GM19025 (cell line): ENCODE data around the gene GPR82.
A peak's percentile ranks its signal among the peaks of the same experiment; 100 is the strongest.
"Not testable (repeated sequence)": the region's sequence is repeated elsewhere in the genome, so short reads cannot be mapped to it uniquely, and the experiment has no call there.

Experiments used
- ATAC-seq: cut with Tn5 transposase; IDR thresholded peaks from one replicate; pipeline ENCODE4 v1.9.1; 2021; ENCODE audit warnings: mild to moderate bottlenecking, low read depth, moderate library complexity; ENCODE audit not compliant: unreplicated experiment

The GPR82 gene

DNA sequence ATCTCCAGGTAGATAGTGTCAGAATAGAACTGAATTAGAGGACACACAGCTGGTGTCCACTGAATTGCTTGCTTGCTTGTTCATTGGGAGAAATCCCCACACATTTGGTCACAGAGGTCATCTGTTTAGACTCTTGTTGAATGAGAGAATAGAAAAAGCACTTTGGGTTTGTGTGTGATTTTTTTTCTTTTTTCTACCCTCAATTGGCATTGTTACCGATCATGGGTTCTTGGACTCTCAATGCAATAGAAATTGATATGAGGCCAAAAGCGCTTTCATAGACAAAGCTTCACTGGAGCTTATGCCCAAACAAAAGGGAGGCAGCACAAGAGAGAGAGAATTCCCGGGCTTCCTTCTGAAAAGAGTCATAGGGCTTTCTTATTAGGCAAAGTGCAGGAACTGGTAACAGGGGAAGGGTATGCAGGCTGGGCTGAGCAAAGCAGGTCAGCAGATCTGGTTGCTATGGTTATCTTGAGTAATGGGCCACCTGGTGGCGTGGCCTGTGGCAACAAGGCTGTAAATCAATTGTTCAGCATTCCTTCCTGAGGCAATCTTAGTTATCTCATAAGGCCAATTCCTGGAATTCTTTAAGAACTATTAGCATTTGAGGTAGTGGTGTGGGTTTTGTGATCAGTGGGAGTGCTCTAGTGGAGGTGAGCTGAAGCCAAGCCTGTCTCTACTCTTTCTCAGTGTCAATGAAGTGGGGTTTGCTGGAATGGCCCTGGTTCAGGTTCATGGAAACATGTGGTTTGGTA is 5.3 kb upstream of the GPR82 start:
- no peak for ATAC-seq

DNA sequence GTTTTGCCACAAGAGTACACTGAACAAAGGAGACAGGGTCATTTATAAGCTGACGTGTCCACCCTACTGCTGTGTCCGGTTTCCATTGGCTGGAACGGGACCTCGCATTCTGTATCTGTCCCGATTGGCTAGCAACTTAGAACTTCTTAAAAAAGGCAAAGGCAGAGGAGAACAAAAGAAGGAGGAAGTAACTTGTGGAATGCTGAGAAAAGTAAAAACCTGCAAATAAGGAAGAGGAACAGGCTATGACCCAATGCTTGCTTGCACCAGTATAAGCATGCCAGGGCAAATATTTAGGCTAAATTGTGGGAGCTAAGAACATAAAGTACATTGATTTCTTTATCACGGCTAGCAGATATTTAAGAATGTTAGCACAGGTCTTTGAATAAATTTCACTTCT is 4.4 kb upstream of the GPR82 start:
- not testable (repeated sequence) for ATAC-seq

DNA sequence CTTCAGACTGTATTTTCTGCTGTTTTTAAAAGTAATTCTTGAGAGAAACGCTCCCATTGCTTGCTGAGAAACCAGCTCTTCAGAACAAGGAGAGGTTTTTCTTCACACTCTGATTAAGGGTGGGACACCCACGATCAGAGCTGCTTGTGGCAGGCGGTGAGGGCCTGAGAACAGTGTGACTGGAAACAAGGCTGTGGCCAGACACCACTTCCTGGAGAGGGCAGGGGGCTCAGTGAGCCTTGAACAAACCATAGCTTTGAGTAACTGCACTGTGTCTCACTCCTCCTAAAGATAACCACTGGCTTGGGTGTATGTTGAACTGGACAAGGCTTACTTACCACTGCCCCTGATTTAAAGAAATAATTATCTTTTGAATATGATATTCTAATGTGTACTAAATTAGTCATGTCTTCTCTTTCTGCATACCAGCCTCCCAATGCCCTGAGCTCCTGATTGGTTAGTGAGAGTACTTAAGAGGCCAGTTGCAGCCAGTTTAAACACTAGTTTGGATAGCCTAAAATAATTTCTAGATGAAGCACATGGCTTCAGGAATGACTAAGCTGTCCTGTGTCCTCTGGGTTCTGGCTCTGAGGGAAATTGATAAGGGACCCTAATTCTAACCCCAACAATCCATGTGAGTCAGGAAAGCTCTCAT is 3.7 kb upstream of the GPR82 start:
- no peak for ATAC-seq

DNA sequence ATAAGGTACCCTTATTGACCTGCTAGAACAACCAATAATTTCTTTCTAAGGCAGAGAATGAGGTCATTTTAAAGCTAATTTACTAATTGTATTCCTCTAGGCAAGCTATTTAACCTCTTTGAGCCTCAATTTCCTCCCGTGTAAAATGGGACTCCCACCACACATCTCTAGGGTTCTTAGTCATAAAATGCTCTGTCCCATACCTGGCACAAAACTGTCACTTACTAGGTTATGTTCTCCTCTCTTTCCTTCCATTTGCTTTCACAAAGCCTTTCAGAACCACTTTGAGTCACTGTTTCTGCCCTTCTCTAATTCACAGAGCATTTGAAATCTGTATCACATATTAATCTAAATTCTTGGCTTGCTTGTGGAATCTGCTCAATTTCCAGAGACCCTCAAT is 2.4 kb upstream of the GPR82 start:
- ATAC-seq, result no peak

DNA sequence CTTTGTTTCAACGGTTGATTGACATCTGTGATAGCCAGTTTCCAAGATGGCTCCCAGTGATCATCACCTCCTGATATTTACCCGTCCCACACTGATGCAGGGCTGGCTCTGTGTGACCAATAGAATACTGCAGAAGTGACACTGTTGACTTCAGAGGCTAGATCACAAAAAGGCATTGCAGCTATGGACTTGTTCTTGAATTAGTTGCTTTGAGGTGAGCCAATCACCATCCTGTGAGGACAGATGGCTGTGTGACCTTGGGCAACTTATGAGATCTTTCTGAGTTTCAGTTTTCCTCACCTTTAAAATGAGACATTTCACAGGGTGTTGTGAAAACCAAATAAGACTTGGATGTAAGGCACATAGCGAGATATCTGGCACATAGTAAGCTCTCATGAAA is 1.8 kb upstream of the GPR82 start:
- no peak for ATAC-seq

DNA sequence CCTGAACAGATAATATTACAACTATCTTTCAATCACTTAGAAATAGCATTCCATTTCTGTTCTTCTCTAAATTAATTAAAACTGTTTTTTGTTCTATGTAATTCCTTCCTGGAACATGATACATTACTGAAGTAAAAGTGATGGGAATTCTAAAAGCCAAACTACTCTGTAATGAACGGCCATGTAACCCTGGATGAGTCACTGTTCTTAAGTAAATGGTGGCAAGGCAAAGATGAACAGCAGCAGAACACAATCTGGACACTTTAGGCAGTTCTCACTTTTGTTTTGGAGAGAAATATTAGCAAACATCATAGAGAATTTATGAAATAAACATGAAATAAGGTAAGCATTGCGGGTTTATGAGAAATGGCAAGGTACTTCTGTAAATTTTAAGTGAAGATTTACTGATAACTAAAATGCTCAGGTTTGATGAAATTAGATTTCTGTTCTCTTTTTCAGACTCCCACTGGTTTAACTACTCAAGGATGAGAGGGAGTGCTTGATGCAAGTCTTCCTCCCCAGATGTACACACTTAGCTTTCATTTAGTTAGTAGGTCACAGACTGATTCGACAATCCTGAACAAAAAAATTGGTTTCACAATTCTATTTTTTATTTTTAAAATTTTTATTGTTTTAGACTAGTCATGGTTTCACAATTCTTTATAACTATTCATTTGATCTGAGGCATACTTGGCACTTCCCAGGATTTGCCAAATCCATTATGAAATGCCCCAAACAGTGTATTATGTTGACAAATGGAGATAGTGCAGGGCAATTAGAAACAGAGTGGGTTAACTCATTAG is 964 bp upstream of the GPR82 start:
- ATAC-seq, result no peak

DNA sequence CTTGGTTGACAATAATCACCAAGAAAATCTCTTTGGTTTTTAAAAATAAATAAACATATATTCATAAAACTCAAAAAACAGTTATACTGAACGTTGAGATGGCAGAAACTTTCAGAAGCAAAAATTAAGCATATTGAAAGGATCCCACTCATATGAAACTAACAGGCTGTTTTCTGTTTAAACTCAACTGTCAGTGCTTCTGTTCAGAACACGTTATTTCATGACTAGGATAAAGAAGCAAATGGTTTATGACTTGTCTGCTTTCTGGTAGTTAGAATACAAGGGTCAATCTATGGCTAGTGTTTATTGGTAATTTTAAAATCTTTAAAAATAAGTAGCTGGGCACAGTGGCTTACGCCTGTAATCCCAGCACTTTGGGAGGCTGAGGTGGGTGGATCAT is 4.1 kb downstream of the GPR82 start:
- no peak for ATAC-seq

DNA sequence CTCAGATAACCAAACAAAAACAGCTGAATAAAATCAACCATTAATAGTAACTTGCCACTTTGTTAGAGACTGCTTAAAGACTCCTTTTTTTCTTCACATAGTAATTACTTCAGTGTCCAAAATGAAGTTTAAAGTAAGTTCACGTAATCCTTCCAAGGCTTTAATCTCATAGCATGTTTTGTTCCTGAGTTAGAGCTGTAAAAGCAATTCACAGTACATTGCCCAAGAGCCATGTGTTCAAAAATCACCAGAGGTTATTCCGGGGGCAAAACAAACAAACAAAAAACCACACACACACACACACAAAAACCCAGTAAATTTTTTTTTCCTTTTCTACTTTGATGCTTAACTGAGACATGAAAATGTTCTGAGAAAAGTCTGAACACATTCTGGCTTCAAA is 6.1 kb downstream of the GPR82 start:
- no peak for ATAC-seq

DNA sequence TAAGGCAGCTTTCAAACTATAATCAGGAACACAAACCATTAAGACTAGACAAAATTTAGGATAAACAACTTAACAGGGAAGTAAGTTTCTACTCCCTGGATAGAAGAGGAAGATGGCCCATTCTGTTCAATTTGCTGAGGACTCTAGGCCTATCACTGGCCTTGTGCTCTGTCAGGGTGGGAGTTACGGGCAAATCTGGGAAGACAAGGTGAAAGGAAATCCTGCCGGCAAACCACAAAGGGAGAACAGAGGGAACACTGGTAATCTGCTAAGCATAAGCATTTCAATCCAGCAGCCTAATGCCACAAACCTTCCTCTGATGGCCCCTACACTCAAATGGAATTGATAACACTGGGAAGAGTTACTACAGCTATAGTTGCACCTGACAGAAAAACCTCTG is 8.3 kb downstream of the GPR82 start:
- no peak for ATAC-seq

DNA sequence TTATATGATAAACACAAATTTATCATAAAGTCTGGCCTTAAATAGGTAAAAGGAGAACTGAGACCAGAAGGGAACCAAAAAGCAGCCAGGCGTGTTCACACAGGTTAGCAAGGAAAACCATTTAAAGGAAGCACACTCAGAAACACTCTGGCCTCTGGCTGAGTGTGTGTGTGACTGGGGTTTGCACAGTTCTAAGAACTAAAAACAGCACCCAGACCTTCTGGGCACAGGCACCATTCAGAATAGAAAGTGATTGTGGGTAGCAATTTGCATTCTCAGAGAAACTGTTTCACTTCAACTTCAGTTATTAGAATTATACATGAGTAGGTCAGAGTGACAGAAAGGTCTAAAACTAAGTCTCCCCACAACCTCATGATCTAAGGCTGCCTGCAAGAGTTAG is 10.0 kb downstream of the GPR82 start:
- ATAC-seq, result peak; percentile 97

DNA sequence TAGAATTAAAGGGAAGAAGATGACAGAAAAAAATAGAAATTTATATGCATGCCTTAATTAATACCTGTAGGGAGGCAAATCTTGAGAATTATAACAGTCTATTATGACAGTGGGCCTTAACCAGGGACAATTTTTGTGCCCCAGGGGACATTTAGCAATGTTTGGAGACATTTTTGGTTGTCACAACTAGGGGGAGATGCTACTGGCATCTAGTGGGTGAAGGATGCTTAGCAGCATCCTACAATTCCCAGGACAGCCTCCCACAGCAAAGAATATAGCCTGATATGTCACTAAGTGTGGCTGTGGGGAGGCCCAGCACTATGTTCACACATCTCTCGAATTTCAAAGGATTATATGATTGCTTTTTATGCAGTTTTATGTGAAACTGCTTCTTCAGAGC is 10.5 kb downstream of the GPR82 start:
- ATAC-seq, result no peak

DNA sequence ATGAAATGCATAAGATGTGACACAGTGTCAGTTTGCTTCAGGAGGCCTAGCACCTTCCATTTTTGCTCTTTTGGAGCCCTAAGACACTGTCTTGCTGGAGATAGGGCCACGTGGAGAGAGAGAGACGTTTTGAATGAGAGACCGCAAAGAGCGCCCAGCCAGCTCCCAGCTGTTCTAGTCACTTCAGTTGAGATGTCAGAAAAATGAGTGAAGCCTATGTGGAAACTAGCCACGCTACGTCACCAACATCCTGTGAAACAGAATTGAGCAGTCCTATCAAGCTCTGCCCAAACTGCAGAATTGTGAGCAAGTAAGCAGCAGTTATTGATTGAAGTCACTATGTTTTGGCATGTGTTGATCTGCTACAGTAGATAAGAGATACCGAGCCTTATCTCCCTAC is 13.1 kb downstream of the GPR82 start:
- no peak for ATAC-seq

DNA sequence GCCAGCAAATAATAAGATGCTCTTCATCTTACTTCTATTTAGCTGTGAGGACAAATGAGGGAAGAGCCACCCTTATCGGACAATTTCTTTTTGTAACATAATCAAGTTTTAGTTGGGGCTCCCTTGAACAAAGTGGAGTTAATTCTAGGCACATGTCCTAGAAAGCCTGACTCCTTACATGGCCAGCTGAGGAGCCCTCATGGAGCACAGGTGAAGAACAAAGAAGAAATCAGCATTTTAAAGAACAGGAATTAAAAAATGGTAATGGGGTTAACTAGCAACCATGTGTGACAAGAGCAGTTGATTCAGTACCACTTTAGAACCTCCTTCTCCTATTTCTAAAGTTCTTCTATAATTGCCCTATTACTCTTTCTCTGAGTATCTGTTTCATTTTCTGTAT is 15.9 kb downstream of the GPR82 start:
- ATAC-seq, result no peak

DNA sequence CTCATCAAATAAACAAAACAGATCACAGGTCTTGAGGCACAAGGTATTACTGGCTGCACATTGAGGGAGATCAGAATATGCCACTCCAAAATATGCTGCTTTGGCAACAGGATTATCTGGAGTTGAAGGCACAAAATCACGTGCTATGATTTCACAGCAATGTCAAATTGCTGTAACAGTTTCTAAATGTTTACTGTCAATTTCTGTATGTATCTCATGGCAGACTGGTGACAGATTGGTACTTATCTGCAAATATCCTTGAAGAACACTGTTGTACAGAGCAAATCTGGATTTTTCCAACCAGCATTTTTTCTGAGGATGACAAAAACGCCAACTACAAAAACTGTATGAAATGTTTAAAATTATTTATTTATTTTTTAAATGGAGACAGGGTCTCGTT is 26.7 kb downstream of the GPR82 start:
- ATAC-seq, result no peak

DNA sequence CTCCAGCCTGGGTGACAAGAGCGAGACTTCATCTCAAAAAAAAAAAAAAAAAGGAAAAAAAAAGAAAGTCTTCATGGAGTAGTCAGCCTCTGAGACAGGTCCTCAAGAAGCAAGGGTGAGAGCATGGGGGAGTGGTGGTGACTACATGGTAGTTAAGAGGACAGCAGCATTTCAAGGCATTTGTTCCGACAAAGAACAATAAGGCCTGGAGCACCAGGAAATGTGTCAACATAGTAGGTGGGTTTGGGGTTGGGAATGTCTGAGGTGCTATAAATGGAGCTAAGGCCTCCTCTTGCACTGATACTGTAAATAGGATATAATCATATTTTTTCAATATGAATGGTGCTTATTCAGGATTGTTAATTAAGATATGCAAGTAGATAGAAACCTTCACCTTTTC is 34.4 kb downstream of the GPR82 start:
- no peak for ATAC-seq

DNA sequence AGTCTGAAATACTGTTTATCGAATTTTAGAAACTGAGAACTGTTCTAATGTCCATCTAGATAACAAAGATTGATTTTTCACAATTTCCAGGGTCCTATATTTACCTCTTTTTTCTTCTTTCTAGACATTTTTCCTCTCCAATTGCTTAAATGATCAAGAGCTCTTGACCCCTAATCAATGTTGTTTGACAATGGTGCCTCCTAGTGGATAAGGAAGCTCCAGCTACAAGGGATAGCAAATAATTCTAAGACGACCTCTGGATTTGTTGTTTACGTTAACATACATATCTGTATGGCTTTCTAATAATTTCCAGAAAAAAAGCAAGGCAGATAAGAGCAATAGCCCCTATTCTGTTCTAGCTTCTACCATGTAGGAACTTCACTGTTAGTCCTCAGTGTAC is 35.8 kb downstream of the GPR82 start:
- no peak for ATAC-seq

DNA sequence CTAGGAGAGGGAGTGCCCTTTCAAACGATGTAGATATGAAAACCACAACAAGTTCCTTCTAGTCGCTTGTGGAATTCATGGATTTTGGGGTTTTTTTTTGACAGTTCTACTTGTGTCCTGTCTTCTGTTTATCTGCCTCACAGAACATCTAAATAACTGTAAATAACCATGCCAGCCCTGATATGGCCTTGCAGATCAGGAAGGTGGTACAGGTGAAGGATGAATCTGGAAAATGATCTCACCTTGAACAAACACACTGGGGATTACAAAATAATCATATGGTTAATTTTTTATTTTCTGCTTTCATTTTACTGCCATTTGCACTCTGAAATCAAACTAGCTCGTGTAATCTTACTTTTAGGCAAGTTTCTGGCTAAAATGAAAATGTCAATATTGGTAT is 37.2 kb downstream of the GPR82 start:
- ATAC-seq, result no peak

DNA sequence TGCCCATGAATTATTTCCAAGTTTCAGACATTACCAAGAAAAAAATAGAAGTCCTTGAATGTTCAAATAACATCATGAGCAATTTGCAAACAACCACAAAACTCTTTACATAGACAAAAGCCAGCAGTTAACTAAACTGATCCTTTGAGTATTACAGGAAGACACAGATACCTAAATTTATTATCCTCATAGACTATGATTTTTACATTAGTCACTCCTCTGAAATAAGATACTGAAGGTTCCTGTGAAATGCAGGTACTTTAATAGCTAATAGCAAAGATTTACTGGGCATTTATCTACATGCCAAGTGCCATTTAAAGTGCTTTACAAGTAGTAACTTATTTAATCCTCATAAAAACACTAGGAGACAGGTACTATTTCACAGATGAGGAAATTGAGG is 37.7 kb downstream of the GPR82 start:
- no peak for ATAC-seq

DNA sequence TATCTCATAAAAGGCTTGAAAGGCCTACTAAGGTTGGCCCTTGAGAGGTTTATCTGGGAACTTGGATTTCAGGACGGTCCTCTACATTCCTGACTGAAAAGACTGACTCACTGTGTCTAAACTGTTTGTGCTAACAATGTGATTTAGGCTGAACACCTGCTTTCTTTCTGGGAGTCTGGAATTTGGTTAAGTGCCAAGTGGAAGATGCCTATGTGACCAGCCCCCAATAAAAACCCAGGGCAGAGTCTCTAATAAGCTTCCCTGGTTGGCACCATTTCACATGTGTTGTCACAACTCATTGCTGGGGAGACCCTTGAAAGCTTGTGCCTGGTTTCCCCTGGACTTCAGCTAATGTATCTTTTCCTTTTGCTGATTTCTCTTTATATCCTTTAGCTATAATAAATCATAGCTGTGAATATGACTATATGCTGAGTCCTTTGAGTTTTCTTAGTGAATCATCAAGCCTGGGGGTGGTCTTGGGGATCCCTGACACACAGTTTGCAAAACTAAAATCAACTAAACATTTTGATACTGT is 55.1 kb downstream of the GPR82 start:
- ATAC-seq, result no peak
